Pons (tissue), 1 donor: ENCODE results near the gene OR14I1.

Experiments used
- DNase-seq: peaks from one replicate; pipeline ENCODE4 v3.0.0-alpha.2; 2016; ENCODE audit warnings: low spot score

The OR14I1 gene

GRCh38 chr1:248702714-248703113 lies at the start of gene OR14I1:
Gene OR14I1, minus strand, starts transcription at chr1:248702766.
- no peak for DNase-seq

- DNase-seq = no peak
Observed at GRCh38 chr1:248751635-248752034, 49.1 kb upstream of the OR14I1 start.

- no peak for DNase-seq
Observed at GRCh38 chr1:248751142-248751541, 48.6 kb upstream of the OR14I1 start.

GRCh38 chr1:248750496-248750895 lies 47.9 kb upstream of the OR14I1 start:
- no peak for DNase-seq

- no peak for DNase-seq
Observed at GRCh38 chr1:248748211-248748610, 45.6 kb upstream of the OR14I1 start.

GRCh38 chr1:248740876-248741275 lies 38.3 kb upstream of the OR14I1 start:
- DNase-seq = no peak

- DNase-seq = no peak
Observed at GRCh38 chr1:248739572-248740205, 37.1 kb upstream of the OR14I1 start.

- no peak for DNase-seq
Observed at GRCh38 chr1:248737457-248737856, 34.9 kb upstream of the OR14I1 start.

GRCh38 chr1:248736977-248737376 lies 34.4 kb upstream of the OR14I1 start:
- no peak for DNase-seq

GRCh38 chr1:248733566-248733965 lies 31.0 kb upstream of the OR14I1 start:
- DNase-seq = no peak

- no peak for DNase-seq
Observed at GRCh38 chr1:248730507-248731335, 28.2 kb upstream of the OR14I1 start.

GRCh38 chr1:248714248-248714647 lies 11.7 kb upstream of the OR14I1 start:
- DNase-seq = no peak

- DNase-seq = no peak
Observed at GRCh38 chr1:248710305-248710900, 7.8 kb upstream of the OR14I1 start.

- no peak for DNase-seq
Observed at GRCh38 chr1:248704606-248705005, 2.0 kb upstream of the OR14I1 start.

- DNase-seq = no peak
Observed at GRCh38 chr1:248703674-248704073, 1.1 kb upstream of the OR14I1 start.

GRCh38 chr1:248699099-248699498 lies 3.5 kb downstream of the OR14I1 start:
- DNase-seq = no peak

GRCh38 chr1:248697907-248698306 lies 4.7 kb downstream of the OR14I1 start:
- no peak for DNase-seq

GRCh38 chr1:248696774-248697173 lies 5.8 kb downstream of the OR14I1 start:
- DNase-seq = no peak

- DNase-seq = peak; percentile 9
Observed at GRCh38 chr1:248696261-248696660, 6.3 kb downstream of the OR14I1 start.

GRCh38 chr1:248695451-248696132 lies 7.0 kb downstream of the OR14I1 start:
- DNase-seq = no peak

- DNase-seq = no peak
Observed at GRCh38 chr1:248691567-248692155, 10.9 kb downstream of the OR14I1 start.
